ENCODE data around the gene ANKH.
A peak's percentile ranks its signal among the peaks of the same experiment; 100 is the strongest.

The ANKH gene

GRCh38 chr5:14787801-14788579 lies 83.6 kb downstream of the ANKH start:
- no peak for DNase-seq

- no peak for DNase-seq
These were observed 87.9 kb downstream of the ANKH start for GRCh38 chr5:14783691-14784090.

GRCh38 chr5:14782591-14782990 lies 89.0 kb downstream of the ANKH start:
- DNase-seq = no peak

GRCh38 chr5:14781106-14781505 lies 90.5 kb downstream of the ANKH start:
- DNase-seq = no peak

DNA sequence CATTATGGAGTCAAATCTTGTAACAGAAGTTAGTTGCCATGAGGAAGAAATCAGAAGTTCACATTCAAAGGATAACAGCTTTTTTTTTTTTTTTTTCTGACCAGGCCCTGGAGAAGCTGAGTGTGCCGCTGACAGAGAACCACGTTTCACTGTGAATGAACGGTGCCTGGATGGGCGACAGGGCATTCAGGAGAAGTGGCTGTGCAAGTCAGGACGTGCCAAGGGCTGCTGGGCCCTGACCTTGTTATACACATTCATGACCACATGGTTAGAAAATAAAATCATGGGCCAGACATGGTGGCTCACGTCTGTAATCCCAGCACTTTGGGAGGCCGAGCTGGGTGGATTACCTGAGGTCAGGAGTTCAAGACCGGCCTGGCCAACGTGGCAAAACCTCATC lies 91.6 kb downstream of the ANKH start:
- DNase-seq = no peak

DNA sequence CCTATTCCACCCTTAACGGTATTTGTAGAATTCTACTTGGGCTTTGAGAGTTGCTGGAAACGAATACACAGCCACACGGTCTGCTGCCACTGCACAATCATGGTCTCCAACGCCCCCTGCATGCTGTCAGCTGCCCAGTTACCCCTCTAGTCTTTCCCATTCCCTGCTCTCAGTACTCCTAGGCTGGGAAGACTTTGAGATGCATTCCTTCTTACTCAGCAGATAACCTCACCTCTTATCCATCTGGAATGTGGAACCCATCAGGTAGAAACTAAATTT lies 92.8 kb downstream of the ANKH start:
- DNase-seq = no peak

GRCh38 chr5:14777932-14778791 lies 93.4 kb downstream of the ANKH start:
- no peak for DNase-seq

- DNase-seq = no peak
These were observed 94.4 kb downstream of the ANKH start for GRCh38 chr5:14777187-14777586.

DNA sequence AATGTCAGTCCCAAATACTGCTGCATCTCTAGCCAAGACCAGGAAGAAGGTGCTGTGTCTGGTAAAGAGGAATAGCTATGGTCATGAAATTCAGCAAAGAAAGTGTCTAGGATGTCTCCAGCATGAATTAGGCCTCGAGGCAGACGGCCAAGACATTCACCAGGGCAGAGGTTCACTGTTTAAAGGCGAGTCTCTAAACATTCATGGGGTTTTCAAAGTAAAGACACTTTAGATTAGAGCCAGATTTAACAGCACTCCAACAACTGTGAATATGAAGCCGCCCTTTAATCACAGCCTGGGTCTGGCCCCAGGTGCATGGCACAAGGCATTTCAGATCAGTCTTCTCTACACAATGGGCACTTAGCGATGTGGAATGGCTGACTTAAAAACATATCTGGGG lies 95.0 kb downstream of the ANKH start:
- DNase-seq = no peak

DNA sequence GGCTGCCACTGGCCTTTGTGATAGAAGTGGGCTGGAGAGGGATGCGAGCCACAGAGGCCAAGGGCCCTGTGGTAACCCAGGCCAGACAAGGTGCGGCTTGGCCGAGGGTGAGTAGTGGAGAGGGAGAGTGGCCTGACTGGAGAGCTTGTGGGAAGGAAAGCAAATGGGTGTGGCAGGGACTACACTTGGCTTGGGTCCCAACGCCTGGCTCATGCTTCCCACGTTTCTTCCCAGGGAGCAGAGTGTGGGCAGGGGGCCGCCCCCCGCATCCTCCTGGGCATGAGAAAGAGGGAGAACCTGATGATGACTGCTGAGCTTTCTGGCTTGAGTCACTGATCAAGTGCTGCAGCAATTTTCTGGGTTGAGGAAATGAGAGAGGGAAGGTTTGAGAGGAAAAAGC lies 95.7 kb downstream of the ANKH start:
- DNase-seq = peak; percentile 27

GRCh38 chr5:14773588-14773987 lies 98.0 kb downstream of the ANKH start:
- DNase-seq = peak; percentile 52

GRCh38 chr5:14771972-14772371 lies 99.6 kb downstream of the ANKH start:
- no peak for DNase-seq

DNA sequence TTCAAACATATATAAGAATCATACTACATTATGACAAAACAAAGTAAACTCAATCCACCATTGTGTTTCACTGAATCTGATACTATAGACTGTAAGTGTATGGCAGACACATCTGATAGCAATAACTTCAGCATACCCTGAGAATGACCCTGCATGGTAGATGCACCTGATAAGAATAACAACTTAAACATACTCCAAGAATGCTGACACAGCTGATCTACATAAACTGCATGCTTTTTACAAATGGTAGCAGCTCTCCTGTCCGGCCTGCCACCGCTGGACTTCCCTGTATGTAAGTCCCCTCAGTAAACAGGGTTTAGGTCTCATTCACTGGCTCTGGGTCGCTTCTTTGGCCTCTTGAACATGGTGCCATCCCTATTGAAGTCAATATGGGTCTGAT lies 100.4 kb downstream of the ANKH start:
- DNase-seq = no peak

DNA sequence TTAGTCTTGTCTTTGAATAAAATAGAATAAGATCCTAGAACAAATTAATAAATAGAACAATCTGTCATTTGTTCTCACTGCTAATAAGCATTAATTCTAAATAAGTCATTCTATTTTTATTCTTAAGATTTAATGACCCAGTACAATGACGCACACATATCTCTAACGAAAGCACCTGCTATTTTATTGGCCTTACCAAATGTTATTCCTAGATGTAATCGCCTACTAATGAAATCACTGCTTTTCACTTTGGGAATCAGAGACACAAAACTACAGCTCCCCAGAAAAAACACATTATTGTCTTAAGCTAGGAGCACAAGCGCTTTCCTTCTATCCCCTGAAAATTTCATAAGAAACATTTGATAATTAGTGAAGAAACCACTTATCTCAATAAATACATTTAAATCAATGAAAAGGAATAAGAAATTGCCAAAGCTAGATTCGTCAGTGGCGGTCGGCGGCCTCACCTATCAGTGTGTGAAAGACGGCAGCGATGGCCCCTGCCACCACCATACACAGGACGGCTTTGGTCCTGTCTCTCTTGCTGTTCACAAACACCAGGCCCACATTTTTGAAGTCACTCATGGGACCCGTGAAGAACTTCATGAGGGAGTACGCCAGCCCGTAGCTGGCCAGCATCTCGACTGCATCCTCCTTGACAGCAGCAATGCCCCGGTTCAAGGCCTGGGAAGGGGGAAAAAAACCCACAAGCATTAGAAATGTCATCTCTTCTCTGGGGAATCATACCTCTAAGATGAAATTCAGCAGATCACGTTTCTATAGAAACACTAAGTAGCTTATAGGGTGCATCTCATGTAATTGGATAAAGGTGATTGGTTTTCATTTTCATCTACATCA lies 102.8 kb downstream of the ANKH start:
- no peak for DNase-seq

- DNase-seq = peak; percentile 69
These were observed 103.7 kb downstream of the ANKH start for GRCh38 chr5:14767735-14768507.

DNA sequence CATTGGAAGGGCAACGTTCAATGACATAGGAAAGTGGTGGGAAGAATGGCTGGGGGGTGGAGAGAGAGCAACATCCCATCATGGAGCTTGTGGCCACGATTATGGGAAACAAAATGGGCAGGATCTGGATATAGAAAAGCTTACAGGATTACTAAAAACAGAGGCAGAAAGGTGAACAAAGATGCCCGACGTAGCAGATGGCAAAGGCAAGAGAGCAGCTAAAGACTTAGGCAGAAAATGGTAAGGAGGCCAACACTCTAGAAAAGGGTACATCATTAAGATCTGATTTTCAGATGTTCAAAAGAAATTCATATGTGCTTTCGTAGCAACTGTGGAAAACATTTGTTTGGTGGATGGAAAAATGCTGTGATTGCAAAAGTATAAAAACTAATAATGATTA lies 104.5 kb downstream of the ANKH start:
- no peak for DNase-seq

GRCh38 chr5:14766584-14766983 lies 105.0 kb downstream of the ANKH start:
- DNase-seq = no peak

DNA sequence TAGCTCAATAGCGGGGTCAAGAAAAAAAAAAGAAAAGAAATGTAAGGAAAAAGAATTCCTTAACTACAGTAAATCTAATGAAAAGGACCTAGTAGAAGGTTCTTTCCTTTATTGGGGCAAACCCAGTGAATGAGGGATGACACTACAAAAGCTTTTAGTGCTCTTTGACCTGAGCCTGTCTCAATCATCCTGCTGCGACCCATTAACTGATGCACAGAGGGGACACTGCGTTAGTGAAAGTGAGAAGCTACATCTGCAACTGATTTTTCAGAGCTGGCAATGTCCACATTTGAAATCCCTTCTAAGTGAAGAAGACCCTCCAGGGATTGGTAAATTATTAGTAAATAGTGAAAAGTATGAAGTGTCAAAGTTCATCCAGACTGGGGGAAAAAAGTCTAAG lies 106.0 kb downstream of the ANKH start:
- DNase-seq = no peak

GRCh38 chr5:14762549-14763216 lies 108.9 kb downstream of the ANKH start:
- DNase-seq = no peak

DNA sequence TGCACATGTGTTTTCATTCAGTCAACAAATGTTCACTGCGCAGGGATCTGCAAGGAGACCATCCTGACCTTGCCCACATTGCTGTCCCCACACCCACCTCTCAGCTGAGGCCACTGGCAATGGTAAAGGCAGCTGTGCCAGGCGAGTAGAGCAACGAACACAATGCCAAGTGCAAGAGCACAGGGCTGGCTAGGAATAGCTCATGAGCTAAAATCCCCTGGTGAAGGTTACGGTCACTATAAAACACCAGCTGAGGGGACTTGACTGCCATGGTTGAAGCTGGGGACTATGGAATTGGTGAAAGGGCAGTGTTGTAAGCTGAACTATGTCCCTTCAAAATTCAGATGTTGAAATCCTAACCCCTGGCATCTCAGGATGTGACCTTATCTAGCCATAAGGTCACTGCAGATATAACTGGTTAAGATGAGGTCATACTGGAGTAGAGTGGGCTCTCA lies 111.0 kb downstream of the ANKH start:
- DNase-seq = no peak

DNA sequence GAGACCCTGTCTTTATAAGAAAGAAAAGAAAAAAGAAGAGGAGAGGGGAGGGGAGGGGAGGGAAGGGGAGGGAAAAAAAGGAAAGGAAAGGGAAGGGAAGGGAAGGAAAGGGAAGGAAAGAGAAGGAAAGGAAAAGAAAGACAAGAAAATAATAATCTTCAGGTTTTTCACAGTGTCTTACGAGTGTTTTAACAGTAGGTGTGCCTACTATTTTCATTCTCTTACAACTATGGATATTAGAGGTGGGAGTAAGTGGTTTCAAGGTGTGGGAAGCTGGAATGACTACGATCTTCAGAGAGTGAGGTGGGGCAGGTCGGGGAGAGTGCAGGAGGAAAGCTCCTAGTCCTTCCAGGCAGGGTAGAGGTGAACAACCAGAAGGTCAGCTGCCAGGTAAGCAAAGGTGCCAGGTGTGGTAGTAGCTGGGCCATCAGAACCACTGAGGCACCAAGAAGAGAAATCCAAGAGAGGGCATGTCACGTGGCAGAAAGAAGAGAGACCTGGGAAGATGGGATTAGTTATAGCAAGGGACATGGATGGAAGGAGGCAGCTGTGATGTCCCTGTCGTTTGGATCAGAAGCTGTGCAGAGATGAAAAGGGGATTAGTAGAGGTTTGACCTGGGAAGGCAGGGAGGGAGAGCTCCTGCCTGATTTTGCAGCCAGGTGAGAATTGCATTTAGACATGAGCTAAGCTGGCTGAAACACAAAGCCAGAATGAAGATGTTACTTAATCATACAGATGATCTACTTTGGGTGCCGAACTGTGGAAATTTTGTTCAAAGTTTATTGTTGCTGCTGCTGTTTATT lies 111.6 kb downstream of the ANKH start:
- no peak for DNase-seq

Data from NCI-H2029 treated with DMSO at 0.1 percent for 48 hours (cell line).